Measurements from ENCODE around the gene TMEM179. TPM values are rescaled to one million over a fixed set of nuclear protein-coding genes. Genes with fewer than 3 reads are reported as not detected.
A peak's percentile ranks its signal among the peaks of the same experiment; 100 is the strongest.
"Not testable (repeated sequence)": the region's sequence is repeated elsewhere in the genome, so short reads cannot be mapped to it uniquely, and the experiment has no call there.

The TMEM179 gene
- 1 to 10 TPM in 1 of 4 donors, under 1 TPM in 3; 0.46 to 1.9 (median 0.72) TPM for total RNA-seq

GRCh38 chr14:104604458-104605449 lies at the start of gene TMEM179:
Gene TMEM179, minus strand, starts transcription at chr14:104604772. Its CDS starts 31 bp downstream, at chr14:104604741.
- 22 to 33% methylated on average over 12 to 18 of the region's 91 CpGs for WGBS, 2 donors (ENCODE audit: low coverage in 1 of 2)
- H3K36me3 ChIP-seq = no peaks in the 10 kb centered on the region
- peak within 1 kb of the TSS in 1 of 2 donors; percentile 37 for H3K4me3 ChIP-seq
- peaks cover 96% of the 10 kb centered on the region for H3K27me3 ChIP-seq
- peak; percentile 29 for ATAC-seq
- TF ChIP-seq, protein P1, sequence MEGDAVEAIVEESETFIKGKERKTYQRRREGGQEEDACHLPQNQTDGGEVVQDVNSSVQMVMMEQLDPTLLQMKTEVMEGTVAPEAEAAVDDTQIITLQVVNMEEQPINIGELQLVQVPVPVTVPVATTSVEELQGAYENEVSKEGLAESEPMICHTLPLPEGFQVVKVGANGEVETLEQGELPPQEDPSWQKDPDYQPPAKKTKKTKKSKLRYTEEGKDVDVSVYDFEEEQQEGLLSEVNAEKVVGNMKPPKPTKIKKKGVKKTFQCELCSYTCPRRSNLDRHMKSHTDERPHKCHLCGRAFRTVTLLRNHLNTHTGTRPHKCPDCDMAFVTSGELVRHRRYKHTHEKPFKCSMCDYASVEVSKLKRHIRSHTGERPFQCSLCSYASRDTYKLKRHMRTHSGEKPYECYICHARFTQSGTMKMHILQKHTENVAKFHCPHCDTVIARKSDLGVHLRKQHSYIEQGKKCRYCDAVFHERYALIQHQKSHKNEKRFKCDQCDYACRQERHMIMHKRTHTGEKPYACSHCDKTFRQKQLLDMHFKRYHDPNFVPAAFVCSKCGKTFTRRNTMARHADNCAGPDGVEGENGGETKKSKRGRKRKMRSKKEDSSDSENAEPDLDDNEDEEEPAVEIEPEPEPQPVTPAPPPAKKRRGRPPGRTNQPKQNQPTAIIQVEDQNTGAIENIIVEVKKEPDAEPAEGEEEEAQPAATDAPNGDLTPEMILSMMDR (IDR thresholded peaks at IDR 0.05) = no peak
- TF ChIP-seq POLR2A (IDR thresholded peaks at IDR 0.05) (no peak), EP300 (IDR thresholded peaks at IDR 0.05) (no peak), POLR2AphosphoS5 (IDR thresholded peaks at IDR 0.05) (no peak)
- no peaks in the 10 kb centered on the region for H3K9me3 ChIP-seq
- peaks cover 0 to 14% (median 0%) of the 10 kb centered on the region in 3 donors for H3K4me1 ChIP-seq
- no peak within 1 kb of the TSS for H3K27ac ChIP-seq

DNA sequence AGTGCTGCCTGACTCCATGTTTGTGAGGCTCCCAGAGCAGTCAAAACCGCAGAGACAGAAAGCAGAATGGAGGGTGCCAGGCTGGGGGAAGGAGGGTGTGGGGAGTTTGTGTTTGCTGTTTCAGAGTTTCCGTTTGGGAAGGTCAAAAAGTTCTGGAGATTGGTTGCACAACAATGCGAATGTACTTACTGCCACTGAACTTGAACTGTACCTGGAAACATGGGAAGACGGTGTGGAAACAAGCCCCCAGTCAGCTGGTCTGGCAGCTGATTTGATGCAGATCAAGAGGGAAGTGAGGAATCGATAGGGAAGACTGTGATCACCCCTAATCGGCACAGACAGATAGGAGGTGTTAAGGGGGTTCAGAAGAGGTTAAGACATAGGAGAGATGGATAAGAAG lies 49.5 kb upstream of the TMEM179 start:
- Histone ChIP-seq H3K27ac (no peak overlapping the region), H3K36me3 (no peaks in the 10 kb centered on the region), H3K27me3 (peaks cover 3% of the 10 kb centered on the region), H3K4me1 (peaks cover 0 to 12% (median 5%) of the 10 kb centered on the region in 3 donors), H3K4me3 (no peak overlapping the region), H3K9me3 (no peaks in the 10 kb centered on the region)
- ATAC-seq = no peak
- 80 to 81% methylated on average over 1 to 6 of the region's 6 CpGs for WGBS, 2 donors (ENCODE audit: low coverage in 1 of 2)
- no peak for TF ChIP-seq EP300 (IDR thresholded peaks at IDR 0.05)

DNA sequence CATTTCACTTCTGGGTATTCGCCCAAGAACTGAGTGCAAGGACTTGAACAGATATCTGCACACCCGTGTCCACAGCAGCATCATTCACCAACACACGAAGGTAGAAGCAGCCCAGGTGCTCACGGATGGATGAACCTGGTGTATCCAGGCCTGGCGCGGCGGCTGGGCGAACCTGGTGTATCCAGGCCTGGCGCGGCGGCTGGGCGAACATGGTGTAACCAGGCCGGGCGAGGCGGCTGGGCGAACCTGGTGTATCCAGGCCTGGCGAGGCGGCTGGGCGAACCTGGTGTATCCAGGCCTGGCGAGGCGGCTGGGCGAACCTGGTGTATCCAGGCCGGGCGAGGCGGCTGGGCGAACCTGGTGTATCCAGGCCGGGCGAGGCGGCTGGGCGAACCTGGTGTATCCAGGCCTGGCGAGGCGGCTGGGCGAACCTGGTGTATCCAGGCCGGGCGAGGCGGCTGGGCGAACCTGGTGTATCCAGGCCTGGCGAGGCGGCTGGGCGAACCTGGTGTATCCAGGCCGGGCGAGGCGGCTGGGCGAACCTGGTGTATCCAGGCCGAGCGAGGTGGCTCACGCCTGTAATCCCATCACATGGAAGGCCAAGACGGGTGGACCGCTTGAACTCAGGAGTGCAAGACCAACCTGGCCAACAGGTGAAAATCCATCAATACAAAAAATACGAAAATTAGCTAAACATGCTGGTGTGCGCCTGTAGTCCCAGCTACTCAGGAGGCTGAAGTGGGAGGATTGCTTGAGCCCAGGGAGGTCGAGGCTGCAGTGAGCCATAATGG lies 48.8 kb upstream of the TMEM179 start:
- not testable (repeated sequence) for ATAC-seq, H3K27me3 ChIP-seq, H3K9me3 ChIP-seq, H3K36me3 ChIP-seq, H3K4me3 ChIP-seq, H3K27ac ChIP-seq
- peaks cover 0 to 12% (median 5%) of the 10 kb centered on the region in 3 donors for H3K4me1 ChIP-seq
- WGBS, 2 donors (ENCODE audit: low coverage in 1 of 2) = 90 to 98% methylated on average over 7 to 9 of the region's 52 CpGs

DNA sequence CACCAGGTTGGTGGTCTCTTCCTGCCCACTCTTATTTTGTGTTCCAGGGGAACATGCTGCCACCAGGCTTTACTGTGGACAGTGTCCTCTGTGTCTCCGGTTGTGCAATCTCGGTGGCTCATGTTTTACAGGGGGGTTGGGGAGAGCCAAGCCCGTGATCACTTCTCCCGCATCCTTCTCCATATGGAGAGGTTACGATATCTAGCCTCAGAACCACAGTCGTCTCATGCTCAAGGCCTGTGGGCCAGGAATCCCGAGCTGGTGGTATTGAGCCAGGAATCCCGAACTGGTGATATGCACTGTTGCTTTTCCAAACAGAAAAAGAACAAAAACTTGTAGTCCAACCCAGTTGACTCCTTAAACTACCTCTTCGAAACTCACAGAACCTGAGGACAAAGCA lies 47.8 kb upstream of the TMEM179 start:
- Histone ChIP-seq H3K27ac (no peak overlapping the region), H3K4me3 (no peak overlapping the region), H3K27me3 (no peaks in the 10 kb centered on the region), H3K9me3 (no peaks in the 10 kb centered on the region), H3K4me1 (peaks cover 0 to 12% (median 5%) of the 10 kb centered on the region in 3 donors), H3K36me3 (no peaks in the 10 kb centered on the region)
- TF ChIP-seq POLR2A (IDR thresholded peaks at IDR 0.05) = no peak
- TF ChIP-seq, protein P1 (IDR thresholded peaks at IDR 0.05) = no peak
- no peak for TF ChIP-seq EP300 (IDR thresholded peaks at IDR 0.05)
- no peak for TF ChIP-seq POLR2AphosphoS5 (IDR thresholded peaks at IDR 0.05)
- no peak for ATAC-seq
- 95% methylated on average over 8 to 9 of the region's 9 CpGs for WGBS, 2 donors (ENCODE audit: low coverage in 1 of 2)

- Histone ChIP-seq H3K4me3 (no peak overlapping the region), H3K27ac (no peak overlapping the region), H3K9me3 (no peaks in the 10 kb centered on the region), H3K4me1 (peaks cover 0 to 12% (median 5%) of the 10 kb centered on the region in 3 donors), H3K27me3 (no peaks in the 10 kb centered on the region), H3K36me3 (no peaks in the 10 kb centered on the region)
- ATAC-seq = no peak
- WGBS, 2 donors (ENCODE audit: low coverage in 1 of 2) = no CpG with 5 or more reads among the region's 20 CpGs
- no peak for TF ChIP-seq POLR2A (IDR thresholded peaks at IDR 0.05)
- TF ChIP-seq, protein P1 (IDR thresholded peaks at IDR 0.05) = no peak
Measured at GRCh38 chr14:104651876-104652260, 47.3 kb upstream of the TMEM179 start.
